GM19467 (cell line): ENCODE measurements around the gene AUH.

Source experiments
- ATAC-seq: cut with Tn5 transposase; IDR thresholded peaks from one replicate; pipeline ENCODE4 v1.9.1; 2021; ENCODE audit warnings: mild to moderate bottlenecking, moderate library complexity; ENCODE audit not compliant: unreplicated experiment

The AUH gene

DNA sequence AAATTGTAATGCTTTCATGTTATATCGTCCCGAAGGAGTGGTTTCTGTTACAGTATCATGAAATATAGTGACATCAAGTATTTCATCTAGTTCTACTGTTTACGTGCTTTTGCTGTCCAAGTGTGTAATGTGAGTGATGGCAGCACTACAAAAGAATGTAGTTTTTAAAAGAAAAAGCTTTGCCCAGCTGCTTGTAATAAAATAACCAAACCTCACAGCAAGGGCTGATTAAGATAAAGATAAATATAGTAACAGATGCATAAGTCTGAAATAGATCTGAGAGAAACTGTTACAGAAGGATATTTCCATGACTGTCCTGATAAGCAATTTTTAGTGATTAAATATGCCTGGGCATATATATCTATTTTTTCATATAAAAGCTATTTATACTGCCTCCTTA, 106.4 kb downstream of the AUH start:
- no peak for ATAC-seq

DNA sequence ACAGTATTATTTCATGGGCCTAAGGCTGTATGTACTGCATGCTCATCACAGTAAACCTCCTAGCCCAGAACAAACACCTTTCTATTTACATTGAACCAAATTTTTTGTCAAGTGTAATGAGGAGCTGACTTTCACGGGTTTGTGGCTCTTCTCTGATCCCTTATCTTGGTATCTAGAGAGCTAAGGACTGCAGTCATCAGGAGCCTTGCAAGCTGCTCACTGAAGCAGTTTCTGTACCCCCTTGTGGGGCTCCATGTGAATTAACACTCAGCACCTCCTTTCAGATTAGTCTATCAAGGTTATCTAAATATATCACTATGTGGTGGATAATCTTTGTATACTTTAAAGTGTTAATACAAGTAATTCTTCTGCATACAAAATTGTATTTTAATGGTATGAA, 108.2 kb downstream of the AUH start:
- no peak for ATAC-seq

DNA sequence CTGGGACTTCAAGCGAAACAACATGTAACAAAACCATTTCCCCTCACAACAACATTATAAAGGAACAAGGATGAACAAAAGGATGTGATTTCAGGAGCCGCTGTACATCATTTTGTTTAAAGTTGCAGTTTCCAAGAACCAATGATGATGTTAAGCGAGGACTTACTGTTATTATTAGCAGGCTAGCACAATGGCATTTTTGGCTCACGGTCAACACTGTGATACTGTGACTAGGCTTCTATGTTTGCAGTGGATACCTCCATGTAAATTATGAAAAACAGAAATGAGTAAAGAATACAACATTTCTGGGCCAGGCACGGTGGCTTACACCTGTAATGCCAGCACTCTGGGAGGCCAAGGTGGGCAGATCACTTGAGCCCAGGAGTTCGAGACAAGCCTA, 113.0 kb downstream of the AUH start:
- ATAC-seq, result no peak

DNA sequence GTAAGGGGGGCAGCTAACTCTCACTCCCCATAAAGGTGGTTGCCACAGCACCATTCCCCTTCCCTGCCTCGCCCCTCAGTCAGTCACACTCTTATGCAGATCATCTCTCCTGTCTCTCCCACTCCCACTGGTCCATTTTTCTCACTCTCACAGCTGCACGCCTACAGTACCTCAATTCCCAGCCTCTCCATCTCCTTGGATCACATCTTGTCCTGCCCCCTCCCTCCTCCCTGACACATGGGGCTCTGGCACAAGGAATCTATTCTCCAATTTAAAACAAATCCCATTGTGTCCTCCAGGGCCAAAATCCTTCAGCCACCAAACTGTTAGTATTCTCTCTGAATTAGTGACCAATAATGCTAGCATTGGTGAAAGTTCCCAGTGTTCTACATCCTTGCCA, 114.4 kb downstream of the AUH start:
- ATAC-seq, result no peak

DNA sequence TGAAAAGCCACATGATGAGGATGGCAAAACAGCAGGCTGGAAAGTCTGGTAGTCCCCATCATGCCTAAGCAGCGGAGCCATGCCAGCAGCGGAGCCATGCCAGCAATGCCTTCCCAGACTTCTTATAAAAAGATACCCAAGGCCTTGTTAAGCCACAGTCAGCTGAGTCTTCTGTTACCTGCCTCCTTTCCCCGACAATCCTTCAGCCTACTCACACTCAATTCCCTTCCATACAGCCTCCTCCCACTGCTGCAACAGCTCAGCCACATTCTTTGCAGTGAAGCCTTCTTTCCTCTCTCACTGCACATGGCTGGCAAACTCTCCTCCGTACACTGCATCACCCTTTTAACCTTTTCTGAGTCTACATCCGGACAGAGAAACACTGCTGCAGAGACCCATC, 114.9 kb downstream of the AUH start:
- no peak for ATAC-seq

DNA sequence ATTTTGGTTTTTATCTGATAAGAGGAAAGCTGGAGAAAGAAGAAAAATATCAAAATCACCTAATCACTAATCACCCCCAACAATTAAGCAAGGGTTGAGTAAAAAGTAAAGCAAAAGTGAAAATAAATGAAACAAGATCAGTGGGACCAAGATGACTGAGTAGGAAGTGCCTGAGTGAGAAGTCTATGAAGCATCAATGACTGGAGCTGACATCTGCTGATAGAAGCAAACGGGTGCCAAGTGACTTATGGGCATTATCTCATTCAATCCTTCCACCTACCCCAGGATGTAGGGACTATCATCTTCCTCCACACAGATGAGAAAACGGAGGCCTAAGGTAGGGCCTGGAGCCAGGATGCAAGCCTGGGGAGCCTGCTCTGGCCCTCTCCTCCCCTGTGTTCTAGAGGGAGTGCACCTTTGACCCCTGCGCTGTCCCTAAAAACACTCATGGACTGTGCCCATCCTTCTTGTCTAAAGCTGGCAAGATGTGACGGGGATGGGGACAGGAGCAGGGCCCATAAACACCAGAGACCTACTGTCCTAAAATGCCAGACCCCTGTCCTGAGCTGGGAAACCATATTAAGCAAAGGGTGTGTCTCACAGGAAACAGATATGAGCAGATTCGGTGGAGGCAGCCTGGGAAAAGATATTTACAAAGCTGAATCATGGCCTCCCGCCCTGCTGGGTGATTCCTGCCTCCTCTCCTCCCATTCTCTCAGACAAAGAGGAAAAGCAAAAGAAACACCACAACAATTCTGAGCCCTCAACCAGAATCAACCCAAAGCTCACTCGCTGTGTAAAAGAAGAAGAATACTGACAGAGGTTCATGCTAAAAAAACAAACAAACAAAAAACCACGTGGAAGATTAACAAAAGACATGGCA, 116.0 kb downstream of the AUH start:
- no peak for ATAC-seq

DNA sequence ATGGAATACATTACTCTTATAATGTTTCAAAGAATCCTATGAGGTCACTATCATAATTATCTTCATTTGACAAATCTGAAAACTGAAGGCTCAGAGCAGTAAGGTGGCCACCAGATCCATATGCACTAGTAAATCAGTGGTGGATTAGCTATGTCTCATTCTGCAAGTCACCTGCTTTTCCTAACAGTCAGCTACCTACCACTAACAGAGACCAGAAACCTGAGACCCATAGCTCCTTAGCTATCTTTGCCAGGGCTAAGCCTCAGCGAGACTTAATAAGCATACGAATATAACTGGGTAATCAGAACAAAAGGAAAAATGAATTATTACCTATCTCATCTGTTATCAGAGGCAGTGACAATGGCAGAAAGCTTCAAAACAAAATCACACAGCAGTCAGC, 118.7 kb downstream of the AUH start:
- ATAC-seq, result no peak

DNA sequence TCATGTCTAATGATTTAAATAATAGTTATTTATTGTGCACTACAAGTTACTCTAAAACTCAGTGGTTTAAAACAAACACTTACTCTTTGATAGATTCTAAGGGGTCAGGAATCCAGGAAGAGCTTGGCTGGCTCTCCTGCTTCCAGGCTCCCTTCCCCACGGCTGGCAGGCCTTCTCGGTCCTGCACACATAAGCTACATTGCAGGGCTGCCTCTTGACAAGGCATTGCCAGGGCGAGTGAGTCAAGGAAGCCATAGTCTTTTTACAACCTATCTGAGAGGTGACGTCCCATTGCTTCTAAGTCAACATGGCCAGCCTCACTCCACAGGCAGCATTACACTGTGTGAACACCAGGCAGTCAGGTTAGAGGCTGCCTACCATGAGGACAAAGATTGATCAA, 119.8 kb downstream of the AUH start:
- no peak for ATAC-seq

DNA sequence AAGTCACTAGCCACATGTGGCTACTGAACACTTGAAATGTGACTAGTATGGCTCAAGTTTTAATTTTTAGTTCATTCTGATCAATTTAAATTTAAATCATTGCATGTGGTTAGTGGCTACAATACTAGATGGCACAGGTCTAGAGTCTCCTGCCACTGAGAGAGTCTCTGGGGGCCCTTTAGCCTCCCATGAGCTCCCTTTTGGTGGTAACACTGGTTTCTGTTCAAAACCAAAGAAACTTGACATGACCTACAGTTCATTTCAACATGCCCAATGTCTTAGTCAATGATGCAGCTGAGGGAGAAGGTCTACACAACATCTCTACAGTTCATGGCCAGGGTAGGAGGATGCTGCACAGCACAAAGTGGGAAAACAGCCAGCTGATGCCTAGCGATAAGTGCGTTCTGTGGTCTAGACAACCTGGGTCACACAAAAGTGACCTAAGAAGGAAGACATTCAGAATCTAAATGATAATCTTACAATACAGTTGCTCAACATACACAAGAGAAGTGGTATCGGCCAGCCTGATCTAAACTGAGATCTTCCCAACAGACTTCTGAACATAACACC, 121.0 kb downstream of the AUH start:
- no peak for ATAC-seq

DNA sequence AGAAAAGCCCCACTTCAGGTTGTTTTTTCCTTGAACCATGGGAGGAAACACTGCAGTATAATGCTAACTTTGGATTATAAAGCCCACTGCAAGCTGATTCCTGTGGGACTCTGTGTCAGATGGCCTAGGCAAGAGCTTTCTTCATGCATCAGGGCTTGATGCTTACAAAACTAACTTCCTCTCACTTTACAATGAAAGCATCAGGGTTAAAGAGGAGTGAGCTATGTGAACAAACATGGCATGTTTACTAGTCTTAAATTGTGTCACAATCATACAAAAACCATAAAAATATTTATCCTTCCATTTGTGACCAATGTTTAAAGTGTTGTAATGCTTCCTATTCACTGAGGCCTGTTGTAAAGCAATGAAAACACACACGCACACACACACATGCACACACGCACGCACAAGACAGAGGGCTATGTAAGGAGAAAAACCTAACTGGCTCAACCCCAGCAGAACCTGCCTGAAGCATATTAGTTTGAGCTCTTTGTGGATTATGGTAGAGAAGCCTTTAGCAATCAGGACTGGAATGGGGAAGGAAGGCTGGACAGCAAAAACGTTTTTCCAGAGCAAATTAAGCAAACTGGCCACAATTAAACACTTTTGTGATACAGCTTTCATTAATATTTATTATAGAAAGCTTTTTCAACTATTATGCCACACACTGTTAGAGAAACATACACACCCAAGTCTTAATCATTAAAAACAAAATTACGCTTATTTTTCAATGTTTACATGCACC, 122.2 kb downstream of the AUH start:
- ATAC-seq, result no peak

DNA sequence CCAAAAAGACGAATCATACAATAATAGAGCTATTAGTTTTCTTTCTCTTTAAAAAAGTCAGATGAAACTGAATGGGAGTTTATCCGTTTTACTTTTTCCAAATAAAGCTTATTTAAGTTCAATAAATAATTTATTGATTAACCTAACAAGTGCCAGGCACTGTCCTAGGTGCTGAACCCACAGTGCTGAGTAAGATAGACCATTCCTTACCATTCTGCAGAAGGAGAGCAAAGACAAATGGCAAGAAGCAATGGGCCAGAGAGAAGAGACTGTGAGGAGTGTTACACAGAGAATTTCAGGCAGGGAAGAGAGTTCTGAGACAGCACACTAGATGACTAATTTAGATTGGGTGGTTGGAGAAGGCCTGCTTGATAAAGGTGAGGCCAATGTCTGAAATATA, 127.2 kb downstream of the AUH start:
- ATAC-seq, result no peak

DNA sequence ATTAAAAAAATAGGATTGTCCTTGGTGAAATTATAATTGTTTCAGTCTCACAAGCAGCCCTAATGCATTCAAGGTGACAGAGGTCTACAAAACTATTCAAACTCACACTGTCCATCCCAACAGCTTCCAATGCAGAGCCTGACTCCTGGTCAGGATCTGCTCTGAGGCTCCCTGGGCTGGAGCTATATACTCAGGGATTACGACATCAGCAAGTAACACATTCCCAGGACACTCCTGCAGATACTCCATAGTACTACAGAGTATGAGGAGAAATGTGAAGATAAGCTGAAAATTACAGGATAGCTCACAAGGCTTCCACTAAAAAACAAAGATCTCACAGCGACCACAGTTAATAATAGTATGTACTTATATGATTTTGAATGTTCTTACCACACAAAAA, 130.1 kb downstream of the AUH start:
- ATAC-seq, result no peak

DNA sequence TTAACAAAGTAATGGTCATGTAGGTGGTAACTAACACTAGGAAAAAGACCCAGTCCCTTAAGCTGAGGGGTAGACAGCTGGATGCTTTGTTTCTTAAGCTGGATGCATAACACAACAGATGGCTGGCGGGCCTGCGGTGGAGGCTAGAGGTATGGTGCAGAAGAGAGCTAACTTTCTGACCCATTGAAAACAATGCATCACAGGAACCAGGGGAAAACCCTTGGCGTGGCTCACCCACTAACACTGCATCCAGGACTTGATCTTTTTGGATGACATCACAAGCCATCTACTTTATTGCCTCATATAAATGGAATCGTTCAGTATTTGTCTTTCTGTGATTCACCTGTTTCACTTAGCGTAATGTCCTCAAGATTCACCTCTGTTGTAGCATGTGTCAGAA, 138.7 kb downstream of the AUH start:
- ATAC-seq, result no peak

DNA sequence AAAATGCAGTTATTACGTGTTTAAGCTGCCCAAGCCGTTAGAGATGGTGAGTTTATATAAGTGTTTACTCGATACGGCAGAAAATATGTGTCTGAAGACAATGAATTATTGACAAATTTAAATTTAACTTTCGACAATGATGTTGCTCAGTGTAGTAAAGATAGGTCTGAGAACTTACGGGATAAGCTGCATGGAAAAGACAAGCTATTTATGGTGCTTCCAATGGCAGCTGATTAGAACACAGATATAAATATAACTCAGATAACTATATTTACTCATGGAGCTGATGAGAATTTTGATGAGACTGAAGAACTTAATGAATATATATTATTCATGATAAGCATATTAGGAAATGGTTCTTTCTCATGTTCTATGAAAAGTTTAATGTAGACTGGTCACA, 139.3 kb downstream of the AUH start:
- ATAC-seq, result no peak

DNA sequence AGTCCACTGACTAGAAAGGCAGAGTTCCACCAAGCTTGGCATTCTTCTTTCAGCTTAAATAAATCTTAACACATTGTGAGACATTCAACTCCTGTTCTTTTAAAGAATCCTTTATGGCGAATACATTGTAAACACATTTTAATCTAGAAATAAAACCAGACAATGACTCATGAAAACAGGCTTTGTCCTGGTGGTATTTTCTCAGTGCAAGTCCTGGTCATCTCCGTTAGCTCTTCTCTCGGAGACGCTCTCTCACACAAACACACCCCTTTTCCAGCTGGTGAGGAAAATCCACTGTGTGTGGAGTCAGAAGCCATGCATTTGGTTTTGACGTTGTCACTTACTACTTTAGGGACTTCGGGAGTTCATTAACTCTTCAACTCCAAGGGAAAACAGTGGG, 140.4 kb downstream of the AUH start:
- no peak for ATAC-seq

DNA sequence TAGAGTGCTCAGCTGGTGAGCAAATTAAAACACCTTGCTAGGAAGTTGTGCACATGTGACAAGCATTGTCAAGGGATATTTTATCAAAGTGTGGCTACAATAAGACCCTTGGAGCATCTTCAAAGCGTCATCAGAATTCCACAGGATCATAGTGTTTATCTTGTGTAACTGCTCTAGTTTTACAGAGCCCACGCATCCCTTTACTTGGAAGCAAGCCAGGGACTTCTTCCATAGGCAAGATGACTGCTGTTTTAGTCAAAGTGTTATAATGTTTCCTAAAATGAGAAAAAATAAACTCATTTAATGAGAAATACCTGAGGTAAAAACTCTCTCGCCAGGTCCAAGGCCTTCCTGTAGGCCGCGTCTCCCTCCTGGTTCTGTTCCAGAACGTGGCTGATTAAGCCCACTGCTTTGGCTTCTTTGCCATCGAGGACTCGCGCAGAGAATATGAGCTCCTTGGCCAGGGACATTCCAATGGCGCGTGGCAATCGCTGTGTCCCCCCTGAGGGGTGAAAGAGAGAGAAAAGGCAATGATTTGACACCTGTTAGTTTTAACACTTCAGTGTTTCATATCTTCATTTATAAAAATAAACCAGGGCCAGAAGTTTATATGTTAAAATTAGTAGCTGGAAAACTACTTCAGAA, 141.1 kb downstream of the AUH start:
- no peak for ATAC-seq

DNA sequence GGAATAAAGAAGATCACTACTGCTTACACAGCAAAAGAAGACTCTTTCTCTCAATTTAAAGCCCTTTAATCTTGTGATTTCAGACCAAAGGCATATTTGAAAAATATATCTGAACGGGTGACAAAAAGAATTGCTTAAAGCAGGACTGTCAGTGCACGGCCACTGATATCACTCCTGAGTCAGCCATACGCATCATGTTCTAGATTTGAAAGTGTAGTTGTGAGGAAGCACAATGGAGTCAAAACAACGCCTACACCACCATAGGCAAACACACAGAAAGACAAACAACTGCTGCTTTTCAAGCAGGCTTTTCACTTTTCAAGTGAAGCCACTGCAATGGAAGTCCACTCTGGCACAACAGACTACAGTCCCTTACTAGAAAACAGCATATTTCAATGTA, 141.7 kb downstream of the AUH start:
- no peak for ATAC-seq

DNA sequence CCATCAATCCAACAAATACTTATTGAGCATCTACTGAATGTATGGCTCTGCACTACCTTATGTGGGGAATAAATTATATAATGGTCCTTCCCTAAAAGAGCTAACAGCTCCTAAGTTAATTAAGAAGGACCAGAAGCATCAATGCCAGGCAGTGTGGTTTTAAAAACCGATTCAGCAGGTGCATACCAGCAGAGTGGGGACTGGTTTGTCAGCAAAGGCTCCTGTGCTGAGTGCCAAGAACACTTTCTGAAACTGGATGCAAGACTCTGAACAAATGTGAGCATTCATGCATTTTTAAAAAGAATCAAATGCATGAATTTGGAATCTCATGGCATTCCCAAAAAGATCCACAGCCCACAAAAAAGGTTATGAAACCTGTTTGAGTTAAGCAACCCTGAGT, 142.2 kb downstream of the AUH start:
- no peak for ATAC-seq

DNA sequence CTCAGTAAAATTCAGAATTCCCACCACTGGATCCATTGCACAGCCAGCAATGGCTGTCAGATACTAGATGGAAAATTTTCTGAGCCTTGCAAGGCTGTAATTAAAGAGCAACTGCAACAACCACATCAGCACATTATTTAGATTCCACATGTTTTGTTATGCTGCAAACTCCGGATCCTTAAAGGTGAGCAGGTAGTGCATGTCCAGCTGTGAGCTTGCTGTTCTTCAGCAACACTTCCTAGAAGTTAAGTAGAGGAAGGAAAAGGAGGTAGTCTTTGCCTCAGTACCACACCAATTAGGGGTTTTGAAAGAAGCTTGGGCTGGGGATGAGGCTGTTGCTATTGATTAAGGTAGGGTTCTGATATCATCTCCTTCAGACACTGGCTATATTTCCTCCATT, 144.3 kb downstream of the AUH start:
- ATAC-seq, result no peak

DNA sequence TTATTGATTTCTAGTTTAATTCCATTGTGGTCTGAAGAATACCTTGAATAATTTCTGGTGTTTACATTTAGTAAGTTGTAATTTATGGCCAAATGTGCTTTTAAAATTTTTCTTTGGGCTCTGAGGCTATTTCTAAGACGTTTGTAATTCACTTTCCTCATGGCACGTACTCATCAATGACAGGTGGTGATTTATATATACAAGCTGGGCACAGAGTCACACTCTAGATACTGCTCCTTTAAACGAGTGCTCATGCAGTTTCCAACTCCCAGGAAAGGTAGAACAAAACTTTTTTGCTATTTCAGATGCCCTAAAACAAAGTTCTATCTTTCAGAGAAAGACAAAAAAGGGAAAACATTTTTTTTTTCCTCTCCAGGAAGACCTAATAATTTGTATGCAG, 146.9 kb downstream of the AUH start:
- no peak for ATAC-seq

DNA sequence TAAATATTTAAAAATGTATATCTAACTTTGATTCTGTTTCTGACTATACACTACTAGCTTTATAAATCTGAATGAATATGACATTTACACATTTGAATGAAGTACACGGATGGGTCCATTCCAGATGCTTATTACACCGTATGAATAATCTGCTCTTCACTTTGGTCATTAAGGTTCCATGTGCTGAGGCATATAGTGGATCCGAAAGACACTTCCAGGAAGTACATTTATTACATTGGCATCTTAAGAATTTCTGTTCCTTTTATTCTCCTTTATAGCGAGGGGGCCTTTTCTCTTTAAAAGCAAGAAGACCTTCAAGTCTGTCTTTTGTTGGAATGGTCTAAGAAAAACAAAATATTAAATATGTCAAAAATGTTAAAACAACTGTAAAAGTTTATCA, 147.6 kb downstream of the AUH start:
- no peak for ATAC-seq
